GM21528 (cell line): ENCODE data around the gene MAMDC2.

Experiments used
- ATAC-seq: cut with Tn5 transposase; IDR thresholded peaks from one replicate; pipeline ENCODE4 v1.9.1; 2021; ENCODE audit warnings: mild to moderate bottlenecking, moderate library complexity; ENCODE audit not compliant: unreplicated experiment, low FRiP score

The MAMDC2 gene

GRCh38 chr9:70043689-70044489 is at the start of gene MAMDC2:
Gene MAMDC2 (plus strand): TSS chr9:70043848. CDS start chr9:70044198, 350 bp downstream.
- no peak for ATAC-seq

- ATAC-seq, result no peak
Observed at GRCh38 chr9:69995846-69996245, 47.8 kb upstream of the MAMDC2 start.

- no peak for ATAC-seq
Observed at GRCh38 chr9:69996967-69997366, 46.7 kb upstream of the MAMDC2 start.

GRCh38 chr9:69997524-69997923 is 46.1 kb upstream of the MAMDC2 start:
- no peak for ATAC-seq

- ATAC-seq, result no peak
Observed at GRCh38 chr9:69999315-69999714, 44.3 kb upstream of the MAMDC2 start.

- no peak for ATAC-seq
Observed at GRCh38 chr9:70000469-70000868, 43.2 kb upstream of the MAMDC2 start.

- ATAC-seq, result no peak
Observed at GRCh38 chr9:70003901-70004714, 39.5 kb upstream of the MAMDC2 start.

- ATAC-seq, result no peak
Observed at GRCh38 chr9:70006306-70006705, 37.3 kb upstream of the MAMDC2 start.

- no peak for ATAC-seq
Observed at GRCh38 chr9:70007831-70008230, 35.8 kb upstream of the MAMDC2 start.

GRCh38 chr9:70010015-70010414 is 33.6 kb upstream of the MAMDC2 start:
- no peak for ATAC-seq

GRCh38 chr9:70011366-70011765 is 32.3 kb upstream of the MAMDC2 start:
- ATAC-seq, result no peak

GRCh38 chr9:70012569-70012968 is 31.1 kb upstream of the MAMDC2 start:
- ATAC-seq, result no peak

GRCh38 chr9:70013598-70014196 is 30.0 kb upstream of the MAMDC2 start:
- ATAC-seq, result no peak

- no peak for ATAC-seq
Observed at GRCh38 chr9:70015099-70015498, 28.5 kb upstream of the MAMDC2 start.

- no peak for ATAC-seq
Observed at GRCh38 chr9:70020217-70020616, 23.4 kb upstream of the MAMDC2 start.

GRCh38 chr9:70020991-70021571 is 22.6 kb upstream of the MAMDC2 start:
- ATAC-seq, result no peak

- no peak for ATAC-seq
Observed at GRCh38 chr9:70028287-70028686, 15.4 kb upstream of the MAMDC2 start.

GRCh38 chr9:70030156-70030555 is 13.5 kb upstream of the MAMDC2 start:
- no peak for ATAC-seq

GRCh38 chr9:70031141-70031545 is 12.5 kb upstream of the MAMDC2 start:
- no peak for ATAC-seq

GRCh38 chr9:70034271-70034711 is 9.4 kb upstream of the MAMDC2 start:
- no peak for ATAC-seq

- ATAC-seq, result no peak
Observed at GRCh38 chr9:70035691-70036090, 8.0 kb upstream of the MAMDC2 start.
